Right ventricle myocardium superior (tissue), 1 donor: Measurements from ENCODE around the gene AK4. TPM values are rescaled to one million over a fixed set of nuclear protein-coding genes. Genes with fewer than 3 reads are reported as not detected.

Experiments used
- ATAC-seq: fragments of 200-7000 bp; cut with Tn5 transposase; one replicate; pipeline ENCODE4 v1.9.1; 2020; ENCODE audit warnings: mild to moderate bottlenecking; ENCODE audit not compliant: poor library complexity
- DNase-seq: peaks from one replicate; pipeline ENCODE4 v3.0.0-alpha.2; 2020
- intact Hi-C: fragments of 100-400 bp; cut with DNase I; formaldehyde crosslinking; loops from one replicate; pipeline ENCODE4 v1.11.2; 2022
- total RNA-seq: library from RNA; stranded (reverse); fragmentation: NEBNext Ultra II Directional; extraction: Animal tissue kit (Norgen Biotek cat#: 25700); gene quantifications from one replicate; pipeline ENCODE4 v1.2.1, GENCODE V29; 2021
- donor health status: DM: no; HTN: yes; CAD: no; lungs with severe emphysema.

Gene AK4
- total RNA-seq, 1 donor from 2014 or later, result 147 TPM

DNA sequence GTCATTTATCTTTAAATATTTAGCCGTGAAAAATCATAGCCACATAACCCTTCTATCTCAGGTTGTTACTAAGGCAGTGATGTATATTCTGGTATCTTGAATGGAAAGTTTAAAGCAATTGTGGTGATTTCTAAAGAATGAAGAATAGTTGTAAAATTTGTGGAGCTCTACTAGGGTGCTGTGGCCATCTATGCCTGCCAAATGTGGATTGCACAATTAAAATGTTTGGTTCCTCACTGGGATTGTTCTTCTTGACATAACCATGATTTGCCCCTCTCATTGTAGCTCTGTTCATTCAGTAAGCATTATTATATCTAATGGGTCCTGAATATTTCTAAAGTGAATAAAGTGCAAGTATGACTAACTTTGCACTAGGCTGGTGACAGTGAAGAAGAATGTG, 50.1 kb downstream of the AK4 start:
- intact Hi-C loops, result no loop called here
- ATAC-seq, result peak; percentile 49

GRCh38 chr1:65200411-65200810, 52.4 kb downstream of the AK4 start:
- no peak for ATAC-seq
- intact Hi-C loops, result no loop called here

More for the DNA sequence above, 50.1 kb downstream of the AK4 start:
- DNase-seq, result no peak

DNA sequence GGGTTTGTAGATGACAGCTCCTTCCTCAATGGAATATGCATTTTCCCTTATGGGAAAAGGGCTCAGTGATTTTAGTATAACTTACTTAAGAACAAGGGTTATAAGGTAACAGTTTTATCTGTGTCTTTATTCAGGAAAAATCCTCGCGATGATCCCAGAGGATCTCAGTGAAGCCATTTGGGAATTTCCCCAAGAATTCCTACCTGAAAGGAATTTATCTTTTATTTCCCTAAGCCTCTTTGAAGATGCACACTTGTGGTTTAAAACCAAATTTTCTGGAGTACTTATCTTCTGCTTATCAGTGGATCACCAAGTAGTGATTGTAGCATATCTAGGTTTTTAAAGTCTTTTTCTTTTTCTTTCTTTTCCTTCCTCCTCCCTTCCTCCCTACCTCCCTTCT, 58.8 kb downstream of the AK4 start:
- no peak for DNase-seq
- no peak for ATAC-seq
- intact Hi-C loops, result loop anchor here (5.0 kb wide), 1 partner anchor 140 kb away; no protein-coding TSS in a partner anchor

More at GRCh38 chr1:65200411-65200810, 52.4 kb downstream of the AK4 start:
- no peak for DNase-seq

DNA sequence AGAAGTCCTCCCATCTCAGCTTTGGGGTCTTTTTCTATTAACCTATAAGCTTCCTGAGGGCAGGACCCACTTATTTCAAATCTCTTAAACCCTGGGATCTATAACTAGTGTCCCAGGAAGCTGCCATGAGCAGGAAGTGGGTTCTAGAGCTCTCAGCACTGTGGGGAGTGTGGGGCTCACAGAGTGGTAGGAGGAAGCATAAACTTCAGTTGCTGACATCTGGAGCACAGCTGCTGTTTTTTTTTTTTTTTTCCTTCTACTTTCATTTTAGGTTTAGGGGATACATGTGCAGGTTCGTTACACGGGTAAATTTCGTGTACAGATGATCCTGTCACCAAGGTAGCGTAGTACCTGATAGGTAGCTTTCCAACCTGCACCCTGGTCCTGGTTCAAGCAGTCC, 59.3 kb downstream of the AK4 start:
- intact Hi-C loops, result loop anchor here (5.0 kb wide), 1 partner anchor 140 kb away; no protein-coding TSS in a partner anchor
- DNase-seq, result no peak
- ATAC-seq, result no peak

- intact Hi-C loops, result loop anchor here (5.0 kb wide), 1 partner anchor 141 kb away; no protein-coding TSS in a partner anchor
- DNase-seq (no peak), ATAC-seq (peak; percentile 67)
Measured at GRCh38 chr1:65208563-65208973, 60.6 kb downstream of the AK4 start.

GRCh38 chr1:65209005-65209885, 61.2 kb downstream of the AK4 start:
- ATAC-seq (peak; percentile 78), DNase-seq (no peak)
- intact Hi-C loops, result loop anchor here (5.0 kb wide), 1 partner anchor 142 kb away; no protein-coding TSS in a partner anchor

DNA sequence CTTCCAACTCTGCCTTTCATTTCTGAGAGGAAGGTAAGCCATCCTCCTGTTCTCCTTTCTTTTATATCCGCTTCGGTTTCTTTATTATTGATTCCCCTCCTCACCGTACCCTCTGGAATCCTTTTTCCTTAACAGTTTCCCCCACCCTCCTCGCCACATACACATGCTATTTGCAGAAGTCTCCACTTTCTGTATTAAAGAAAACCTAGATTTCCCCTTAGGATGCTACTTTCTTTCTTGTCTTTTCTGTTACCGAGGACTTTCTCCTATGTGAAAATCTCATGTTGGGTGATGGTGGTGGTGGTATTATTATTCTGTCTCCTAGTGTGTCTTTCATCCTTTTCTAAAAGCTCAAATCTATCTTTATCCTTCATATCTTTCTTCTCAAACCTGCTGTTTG, 62.3 kb downstream of the AK4 start:
- ATAC-seq (no peak), DNase-seq (no peak)
- intact Hi-C loops, result loop anchor here (5.0 kb wide), 1 partner anchor 63 kb away; the partner anchor contains the start of gene AK4

GRCh38 chr1:65211331-65211730, 63.3 kb downstream of the AK4 start:
- DNase-seq, result no peak
- ATAC-seq, result no peak
- intact Hi-C loops, result loop anchor here (5.0 kb wide), 1 partner anchor 64 kb away; the partner anchor contains the start of gene AK4

DNA sequence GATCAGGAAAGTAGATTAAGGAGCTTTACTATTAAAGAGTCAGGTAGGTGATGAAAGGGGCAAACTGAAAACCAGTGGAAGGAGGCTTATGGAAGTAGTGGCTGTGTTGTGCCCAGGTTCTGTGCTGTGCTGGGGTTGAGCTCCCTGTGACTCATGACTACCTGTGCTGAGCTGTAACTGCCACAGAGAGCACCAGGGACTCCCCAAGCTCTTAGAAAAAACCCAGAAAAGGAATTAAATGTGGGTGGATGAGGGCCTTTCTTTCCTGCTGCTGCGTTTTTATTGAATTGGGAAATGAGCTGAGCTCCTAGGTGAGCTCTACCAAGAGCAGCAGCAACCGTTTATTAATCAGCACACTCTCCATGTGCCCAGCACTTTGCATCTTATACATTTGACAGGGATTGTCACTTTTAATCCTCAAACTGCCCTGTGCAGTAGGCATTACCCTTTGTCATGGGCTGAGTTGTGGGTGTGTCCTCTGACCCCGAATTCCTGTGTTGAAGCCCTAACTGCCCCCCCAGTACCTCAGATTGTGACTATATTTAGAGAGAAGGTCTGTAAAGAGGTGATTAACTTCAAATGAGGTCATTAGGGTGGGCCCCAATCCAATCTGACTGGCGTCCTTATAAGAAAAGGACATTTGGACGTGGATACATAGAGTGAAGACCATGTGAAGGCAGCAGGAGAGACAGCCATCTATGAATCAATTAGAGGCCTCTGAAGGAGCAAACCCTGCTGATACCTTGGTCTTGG, 65.4 kb downstream of the AK4 start:
- intact Hi-C loops, result loop anchor here (5.0 kb wide), 1 partner anchor 66 kb away; the partner anchor contains the start of gene AK4
- no peak for DNase-seq
- no peak for ATAC-seq

DNA sequence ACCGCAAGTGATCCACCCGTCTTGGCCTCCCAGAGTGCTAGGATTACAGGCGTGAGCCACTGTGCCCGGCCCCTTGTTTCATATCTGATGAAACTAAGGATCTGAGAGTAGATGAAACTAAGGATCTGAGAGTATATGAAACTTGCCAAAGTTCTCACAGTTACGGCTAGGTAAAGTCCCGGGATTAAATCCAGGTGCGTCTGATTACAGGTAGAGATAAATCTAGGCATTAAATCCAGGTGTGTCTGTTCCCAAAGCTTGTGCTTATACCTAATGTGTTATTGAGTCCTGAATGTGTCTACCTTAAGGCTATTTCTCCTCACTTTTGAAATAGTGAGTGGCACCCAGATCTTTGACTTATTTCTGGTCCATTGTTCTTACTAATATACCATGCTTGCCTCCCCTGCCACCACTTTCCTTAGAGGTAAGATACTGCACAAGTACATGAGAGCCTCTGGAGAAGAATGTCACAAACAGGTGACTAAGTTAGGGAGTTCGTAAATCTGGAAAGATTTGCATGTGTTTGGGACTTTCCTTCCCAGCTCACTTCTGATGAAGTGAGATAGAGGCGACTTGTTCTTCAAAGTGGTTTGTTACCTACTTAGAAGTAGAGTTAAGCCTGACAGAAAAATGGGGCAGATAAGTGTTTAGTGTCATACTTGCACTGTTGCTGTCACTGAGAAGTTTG, 66.5 kb downstream of the AK4 start:
- no peak for ATAC-seq
- intact Hi-C loops, result loop anchor here (5.0 kb wide), 1 partner anchor 67 kb away; the partner anchor contains the start of gene AK4

GRCh38 chr1:65216989-65217388, 69.0 kb downstream of the AK4 start:
- intact Hi-C loops, result no loop called here

More for the DNA sequence above, 66.5 kb downstream of the AK4 start:
- no peak for DNase-seq

DNA sequence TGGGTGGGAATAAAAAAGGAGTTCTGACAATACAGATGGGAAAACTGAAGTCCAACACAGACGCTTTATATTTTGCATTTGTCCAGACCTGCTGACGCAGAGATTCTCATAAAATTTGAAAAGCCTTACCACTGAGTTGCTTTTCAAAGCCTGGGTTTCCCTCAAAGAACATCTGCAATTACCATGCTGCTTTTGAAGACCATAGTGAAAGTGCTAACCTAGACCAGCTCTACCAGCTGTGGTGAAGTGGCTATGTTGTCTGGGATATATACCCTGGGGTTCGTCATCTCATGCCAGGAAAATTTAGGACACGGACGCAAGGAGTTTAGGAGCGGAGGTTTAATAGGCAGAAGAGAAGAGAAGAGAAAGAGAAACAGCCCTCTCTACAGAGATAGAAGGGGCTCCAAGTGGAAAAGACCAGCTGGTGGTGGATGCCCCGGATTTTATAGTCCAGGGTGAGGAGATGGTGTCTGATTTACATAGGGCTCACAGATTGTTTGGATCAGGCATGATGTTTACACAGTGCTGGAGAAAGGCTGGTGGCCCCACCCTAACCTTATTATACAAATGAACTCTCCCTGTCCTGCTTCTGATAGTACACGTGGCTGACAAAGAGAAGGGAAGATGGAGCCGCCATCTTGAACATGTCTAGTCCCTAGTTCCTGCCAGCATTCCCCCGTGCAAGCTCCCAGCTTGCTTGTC, 73.8 kb downstream of the AK4 start:
- no peak for ATAC-seq
- DNase-seq, result no peak
- intact Hi-C loops, result no loop called here

More at GRCh38 chr1:65216989-65217388, 69.0 kb downstream of the AK4 start:
- no peak for ATAC-seq
- DNase-seq, result no peak

DNA sequence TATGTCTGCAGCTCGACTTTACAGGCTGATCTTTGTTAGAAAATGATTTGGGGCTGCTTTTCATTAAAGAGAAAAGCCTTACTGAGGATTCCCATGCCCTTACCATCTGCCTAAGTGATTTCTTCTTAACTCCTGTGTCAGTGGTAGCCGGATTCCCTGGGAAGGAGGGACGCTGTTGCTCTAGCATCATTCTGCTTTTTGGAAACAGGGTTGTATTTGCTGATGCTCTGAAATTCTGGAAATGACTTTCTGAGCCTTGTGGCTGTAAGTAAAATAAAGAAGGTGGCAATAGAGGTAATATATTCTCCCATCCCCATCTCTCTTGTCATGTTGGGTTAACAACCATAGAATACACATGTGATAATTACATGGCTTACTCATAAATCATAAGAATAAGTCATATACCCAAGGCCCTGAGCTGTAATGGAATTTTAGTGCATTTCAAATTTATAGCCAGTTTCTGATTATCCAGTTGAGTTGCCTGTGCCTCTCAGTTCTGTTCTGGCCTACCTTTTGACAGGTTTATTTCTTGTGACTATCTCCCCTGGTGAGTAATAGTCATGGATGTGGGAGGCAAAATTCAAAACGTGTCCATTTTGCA, 74.4 kb downstream of the AK4 start:
- intact Hi-C loops, result no loop called here
- DNase-seq (no peak), ATAC-seq (no peak)

DNA sequence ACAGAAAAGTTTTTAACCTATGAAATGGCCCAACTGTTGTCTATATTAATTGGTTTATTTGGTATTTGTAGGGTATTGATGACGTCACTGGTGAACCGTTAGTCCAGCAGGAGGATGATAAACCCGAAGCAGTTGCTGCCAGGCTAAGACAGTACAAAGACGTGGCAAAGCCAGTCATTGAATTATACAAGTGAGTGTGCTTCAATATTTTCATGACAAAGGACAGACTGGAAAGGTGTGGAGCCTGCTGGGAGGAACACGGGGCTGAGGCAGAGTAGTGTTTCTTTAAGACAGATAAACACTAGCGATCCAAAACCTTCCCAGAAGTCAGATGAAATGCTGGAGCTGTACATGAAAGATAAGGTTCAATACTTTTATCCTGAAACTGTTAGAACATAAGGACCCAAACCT, 76.7 kb downstream of the AK4 start:
- intact Hi-C loops, result no loop called here
- ATAC-seq (no peak), DNase-seq (no peak)

DNA sequence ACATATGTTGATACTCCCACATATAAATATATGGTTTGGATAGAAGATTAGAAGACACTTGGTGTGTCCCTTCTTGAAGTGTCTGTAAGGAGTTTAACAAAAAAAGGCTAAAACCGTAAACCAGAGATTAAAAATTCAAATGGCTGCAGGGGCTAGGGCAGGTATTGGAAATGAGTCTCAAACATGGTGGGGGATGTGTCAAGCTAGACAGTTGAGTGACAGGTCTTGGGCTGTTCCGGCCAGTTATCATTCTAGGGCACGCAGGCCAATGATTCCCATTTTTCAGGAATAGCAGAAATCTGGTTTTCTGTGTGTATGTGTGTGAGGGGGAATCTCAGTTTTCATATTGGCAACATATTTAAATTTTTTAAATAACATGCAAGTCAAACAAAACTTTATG, 77.2 kb downstream of the AK4 start:
- intact Hi-C loops, result no loop called here
- ATAC-seq, result no peak
- DNase-seq, result no peak

GRCh38 chr1:65229201-65229600, 81.2 kb downstream of the AK4 start:
- no peak for ATAC-seq
- intact Hi-C loops, result no loop called here
- no peak for DNase-seq

DNA sequence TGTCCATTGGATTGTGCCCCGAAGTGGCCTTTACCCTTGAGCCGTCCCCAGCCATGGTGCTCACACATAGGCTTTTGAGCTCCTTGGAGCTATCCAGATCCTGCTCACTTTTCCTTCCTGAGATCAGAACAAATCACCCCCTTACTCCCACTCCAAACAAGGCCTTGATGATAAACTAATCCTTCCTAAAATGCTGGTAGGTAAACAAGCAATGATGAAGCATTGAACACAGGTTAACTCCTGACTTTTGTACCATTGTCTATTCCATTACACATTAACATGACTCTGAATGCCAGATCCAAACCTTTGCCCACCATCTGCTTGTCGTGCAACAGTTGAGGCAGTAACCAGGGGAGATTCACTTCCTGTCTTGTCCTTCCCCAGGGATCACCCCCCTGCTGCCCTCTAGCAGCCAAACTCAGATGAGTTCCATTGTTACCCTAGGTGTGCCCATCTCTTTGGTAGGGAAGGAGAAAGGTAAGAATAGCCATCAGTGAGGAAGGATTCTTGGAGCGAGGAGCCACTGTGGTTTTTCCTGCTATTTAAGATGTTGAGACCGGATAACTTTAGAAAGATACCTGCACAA, 81.8 kb downstream of the AK4 start:
- ATAC-seq (no peak), DNase-seq (no peak)
- intact Hi-C loops, result no loop called here
